ENCODE measurements around the gene CNIH3.
"Not testable (repeated sequence)": the region's sequence is repeated elsewhere in the genome, so short reads cannot be mapped to it uniquely, and the experiment has no call there.

Gene CNIH3

DNA sequence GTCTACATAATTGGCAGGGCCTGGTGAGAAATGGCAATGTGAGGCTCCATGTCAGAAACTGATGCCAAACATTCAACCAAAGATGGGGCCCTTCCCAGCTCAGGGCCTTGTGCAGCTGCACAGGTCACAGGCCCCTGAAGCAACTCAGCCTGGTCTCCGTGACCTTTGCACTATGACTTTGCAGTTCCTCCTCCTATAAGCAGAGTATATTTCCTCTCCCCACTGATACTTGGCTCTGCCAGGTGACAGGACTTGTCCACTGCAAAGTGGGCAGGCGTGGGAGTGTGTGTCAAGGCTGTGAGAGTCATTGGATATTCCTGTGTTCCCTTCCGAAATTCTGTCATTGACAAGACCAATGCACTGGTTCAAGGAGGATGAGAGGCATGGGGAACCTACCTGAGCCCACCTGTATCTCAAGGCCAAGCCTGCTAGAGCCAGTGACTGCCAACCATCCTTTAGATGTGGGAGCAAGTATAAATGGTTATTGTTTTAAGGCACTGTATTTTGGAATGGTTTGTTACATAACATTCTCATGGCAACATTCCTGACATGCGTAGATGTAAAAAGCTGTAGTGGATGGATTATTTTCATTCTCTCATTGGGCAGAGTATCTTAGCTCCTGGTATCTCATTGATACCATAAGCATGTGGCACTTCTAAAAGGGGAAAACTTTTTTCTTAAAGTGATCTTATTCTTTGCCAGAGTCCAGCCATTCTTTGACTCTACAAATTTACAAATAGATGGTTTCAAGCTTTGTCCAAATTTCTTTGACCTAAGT lies 75.2 kb downstream of the CNIH3 start:
- DNase-seq: no peak

DNA sequence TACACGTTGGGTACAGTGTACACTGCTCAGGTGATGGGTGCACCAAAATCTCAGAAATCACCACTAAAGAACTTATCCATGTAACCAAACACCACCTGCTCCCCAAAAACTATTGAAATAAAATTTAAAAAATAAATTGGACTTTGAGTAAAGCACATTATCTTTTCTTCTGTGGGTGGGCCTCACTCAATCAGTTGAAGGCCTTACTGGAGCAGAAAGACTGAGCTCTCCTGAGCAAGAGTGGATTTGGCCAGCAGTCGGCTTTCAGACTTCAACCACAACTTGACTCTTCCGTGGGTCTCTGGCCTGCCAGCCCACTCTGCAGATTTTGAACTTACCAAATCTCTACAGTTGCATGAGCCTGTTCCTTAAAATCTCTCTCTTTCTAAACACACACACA lies 78.9 kb downstream of the CNIH3 start:
- no peak for DNase-seq

- no peak for DNase-seq
These were observed 79.9 kb downstream of the CNIH3 start for GRCh38 chr1:224696021-224696420.

GRCh38 chr1:224696891-224697765 lies 81.0 kb downstream of the CNIH3 start:
- DNase-seq: no peak

DNA sequence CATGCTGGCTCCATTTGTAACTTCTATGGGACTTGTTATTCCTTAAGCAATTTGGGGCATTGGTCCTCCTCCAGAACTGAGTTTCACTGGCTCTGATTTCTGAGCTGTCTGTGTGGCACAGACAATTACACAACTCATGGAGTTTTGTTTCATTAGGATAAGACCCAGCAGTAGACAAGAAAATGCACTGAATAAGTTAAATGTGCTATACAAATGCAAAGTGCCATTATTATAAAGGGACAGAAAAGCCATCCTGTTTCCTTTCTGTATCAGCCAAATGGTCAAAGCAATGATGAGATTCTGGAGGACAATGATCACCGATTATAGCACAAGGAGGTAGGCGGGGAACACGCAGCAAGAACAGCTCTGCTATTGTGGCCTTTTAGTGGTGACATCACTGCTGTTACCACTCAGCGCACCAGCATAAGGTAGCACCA lies 81.9 kb downstream of the CNIH3 start:
- DNase-seq: no peak

- peak; percentile 17 for DNase-seq
These were observed 84.9 kb downstream of the CNIH3 start for GRCh38 chr1:224700918-224701531.

GRCh38 chr1:224703702-224704101 lies 87.6 kb downstream of the CNIH3 start:
- DNase-seq: no peak

- DNase-seq: no peak
These were observed 88.1 kb downstream of the CNIH3 start for GRCh38 chr1:224704107-224704735.

- DNase-seq: no peak
These were observed 89.5 kb downstream of the CNIH3 start for GRCh38 chr1:224705578-224705977.

DNA sequence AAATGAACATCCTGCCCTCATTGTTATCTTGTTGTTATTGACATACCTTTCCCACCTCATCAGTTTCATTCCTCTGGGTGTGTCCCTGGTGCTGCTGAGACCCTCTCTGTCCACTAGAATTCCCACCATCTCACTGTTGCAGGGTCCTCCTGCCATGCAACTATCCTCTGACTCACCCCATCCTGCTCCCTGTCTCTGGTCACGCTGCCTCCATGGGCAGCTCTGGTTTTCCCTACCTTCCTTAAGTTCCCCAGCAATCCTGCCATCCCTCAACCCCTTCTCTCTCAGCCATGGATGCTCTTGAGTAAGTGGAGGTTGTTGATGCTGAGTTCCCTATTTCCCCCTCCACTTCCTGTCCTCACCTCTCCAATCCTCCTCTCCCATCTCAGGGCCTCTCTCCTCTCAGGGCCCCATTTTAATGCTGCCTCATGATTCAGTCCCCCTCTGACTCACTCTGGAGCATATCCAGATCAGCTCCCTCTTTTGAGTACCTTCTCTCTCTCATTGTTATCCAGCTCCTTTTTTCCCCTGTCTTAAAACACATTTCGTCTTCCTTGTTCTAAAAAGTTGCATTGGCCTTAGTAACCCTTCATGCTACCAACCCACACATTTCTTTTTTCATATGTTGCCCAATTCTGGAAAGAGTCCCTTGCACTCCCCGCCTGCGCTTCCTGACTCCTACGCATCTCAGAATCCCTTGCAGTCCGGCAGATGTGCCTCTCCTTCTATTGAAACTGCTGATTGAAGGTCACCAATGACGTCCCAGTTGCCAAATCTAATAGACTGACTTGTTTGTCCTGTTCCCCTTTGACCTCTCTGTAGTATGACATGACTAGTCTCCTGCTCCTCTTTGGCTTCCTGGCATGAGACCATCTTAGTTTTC lies 92.0 kb downstream of the CNIH3 start:
- DNase-seq: no peak

GRCh38 chr1:224710196-224710595 lies 94.1 kb downstream of the CNIH3 start:
- no peak for DNase-seq

DNA sequence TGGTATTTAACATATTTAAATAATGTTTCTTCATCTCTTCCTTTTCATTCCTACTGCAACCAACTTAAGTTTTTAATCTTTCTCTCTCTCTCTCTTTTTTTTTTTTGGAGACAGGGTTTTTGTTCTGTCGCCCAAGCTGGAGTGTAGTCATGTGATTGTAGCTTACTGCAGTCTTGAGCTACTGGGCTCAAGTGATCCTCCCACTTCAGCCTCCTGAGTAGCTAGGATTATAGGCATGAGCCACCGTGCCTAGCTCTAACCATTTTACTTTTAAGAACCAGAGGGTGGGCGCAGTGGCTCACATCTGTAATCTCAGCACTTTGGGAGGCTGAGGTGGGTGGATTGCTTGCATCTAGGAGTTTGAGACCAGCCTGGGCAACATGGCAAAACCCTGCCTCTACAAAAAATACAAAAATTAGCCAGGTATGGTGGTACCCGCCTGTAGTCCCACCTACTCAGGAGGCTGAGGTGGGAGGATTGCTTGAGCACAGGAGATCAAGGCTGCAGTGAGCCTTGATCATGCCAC lies 95.2 kb downstream of the CNIH3 start:
- DNase-seq: not testable (repeated sequence)

- DNase-seq: no peak
These were observed 95.8 kb downstream of the CNIH3 start for GRCh38 chr1:224711876-224712275.

- no peak for DNase-seq
These were observed 97.1 kb downstream of the CNIH3 start for GRCh38 chr1:224713228-224713627.

DNA sequence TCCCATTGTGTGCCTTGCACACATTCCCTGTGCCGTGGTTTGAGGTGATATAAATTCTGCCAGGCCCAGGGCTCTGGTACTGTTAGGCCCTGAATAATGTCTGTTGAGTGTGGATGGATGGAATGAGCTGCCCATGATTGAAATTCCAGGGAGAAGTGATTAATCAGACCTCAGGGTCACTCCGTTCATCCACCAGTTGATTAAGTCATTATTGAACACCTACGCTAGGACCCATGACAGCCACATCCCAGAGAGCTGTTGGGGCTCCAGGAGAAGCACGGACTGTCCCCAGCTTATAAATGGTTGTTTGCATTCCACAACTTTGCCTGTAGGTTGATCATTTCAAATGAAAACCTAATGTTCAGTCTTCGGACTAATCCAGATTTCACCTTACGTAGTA lies 98.4 kb downstream of the CNIH3 start:
- DNase-seq: no peak

- DNase-seq: no peak
These were observed 102.4 kb downstream of the CNIH3 start for GRCh38 chr1:224718470-224719053.

GRCh38 chr1:224719716-224720115 lies 103.6 kb downstream of the CNIH3 start:
- no peak for DNase-seq

DNA sequence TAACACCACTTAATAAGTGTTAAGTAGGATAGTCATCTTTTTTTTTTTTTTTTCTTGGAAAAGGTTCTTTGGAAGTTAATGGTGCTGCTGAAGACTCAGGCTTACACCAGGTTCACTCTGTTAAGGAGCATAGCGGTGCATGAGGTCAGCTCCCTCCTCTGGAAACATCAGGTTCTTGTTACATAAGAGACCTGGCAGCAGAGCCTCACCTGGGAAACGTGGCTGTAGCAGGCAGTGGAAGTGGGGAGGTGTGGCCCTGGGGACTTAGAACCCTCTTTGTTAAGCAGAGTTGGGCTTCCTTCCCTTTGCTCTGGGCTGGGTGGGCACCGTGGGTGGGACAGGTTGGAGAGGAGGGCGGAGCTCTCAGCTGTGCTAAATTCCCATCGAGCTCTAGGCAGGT lies 104.1 kb downstream of the CNIH3 start:
- DNase-seq: no peak

GRCh38 chr1:224721000-224721399 lies 104.9 kb downstream of the CNIH3 start:
- no peak for DNase-seq

DNA sequence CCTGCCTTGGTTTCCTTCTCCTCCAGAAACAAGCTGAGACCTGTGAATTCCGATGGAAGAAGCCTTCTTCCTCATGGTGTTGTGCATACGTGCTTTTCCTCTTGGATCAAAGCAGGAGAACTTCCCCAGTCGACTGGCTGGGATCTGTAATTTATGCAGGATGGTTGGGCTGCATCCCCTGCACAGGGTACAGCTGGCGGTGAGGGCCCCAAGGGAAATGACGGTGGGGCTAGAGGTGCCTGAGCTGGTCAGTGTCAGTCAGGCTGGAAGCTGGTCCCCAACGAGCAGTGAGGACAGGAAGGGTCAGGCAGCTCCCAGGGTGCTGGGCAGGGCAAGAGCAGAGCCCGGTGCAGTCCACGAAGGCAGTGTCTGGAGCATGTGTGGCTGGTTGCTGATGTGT lies 106.7 kb downstream of the CNIH3 start:
- no peak for DNase-seq

DNA sequence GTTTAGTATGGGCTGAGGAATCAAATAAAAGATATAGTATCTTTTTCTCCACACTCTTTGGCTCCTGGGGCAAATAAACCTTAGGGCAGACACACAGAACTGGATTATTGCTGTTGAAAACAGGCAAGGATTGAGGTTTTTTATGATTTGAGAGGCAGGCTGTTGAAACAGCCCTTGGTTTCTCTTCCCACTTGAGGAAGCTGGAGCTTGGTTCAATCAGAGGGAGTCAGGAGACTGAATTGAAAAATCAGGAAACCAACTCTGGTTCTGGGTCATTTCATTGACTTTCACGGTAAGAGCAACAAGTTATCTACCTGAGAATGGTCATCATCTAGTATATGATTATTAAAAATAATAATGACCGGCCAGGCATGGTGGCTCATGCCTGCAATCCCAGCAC lies 108.4 kb downstream of the CNIH3 start:
- no peak for DNase-seq
